ENCODE results near the gene SNX15.
A peak's percentile ranks its signal among the peaks of the same experiment; 100 is the strongest.

SNX15 gene

GRCh38 chr11:65040520-65040846 lies 13.2 kb downstream of the SNX15 start:
- Histone ChIP-seq H3K27ac (ENCODE audit: low read depth, low read length) (peak overlapping the region; percentile 97), H3K36me3 (ENCODE audit: control insufficient read depth, insufficient read depth, low read length) (peaks cover 32% of the 10 kb centered on the region), H3K9ac (ENCODE audit: low read depth, low read length) (peak overlapping the region; percentile 85; the same call in 1 of the 2 replicates), H3K9me3 (ENCODE audit: control insufficient read depth, insufficient read depth, low read length) (no peaks in the 10 kb centered on the region), H3K4me1 (ENCODE audit: control insufficient read depth, insufficient read depth, low read length) (no peaks in the 10 kb centered on the region), H3K27me3 (ENCODE audit: control insufficient read depth, insufficient read depth, low read length) (no peaks in the 10 kb centered on the region), H3K4me3 (ENCODE audit: low read depth, low read length) (peak overlapping the region; percentile 95)

GRCh38 chr11:65040847-65041622 lies 13.8 kb downstream of the SNX15 start, which contains the start of gene SAC3D1:
SAC3D1 (plus strand) TSS chr11:65041210; CDS start chr11:65041293, 83 bp downstream.
- peak within 1 kb of the TSS; percentile 97 for H3K27ac ChIP-seq (ENCODE audit: low read depth, low read length)
- peak within 1 kb of the TSS; percentile 95 for H3K4me3 ChIP-seq (ENCODE audit: low read depth, low read length)
- H3K4me1 ChIP-seq (ENCODE audit: control insufficient read depth, insufficient read depth, low read length): no peaks in the 10 kb centered on the region
- peak within 1 kb of the TSS; percentile 85 for H3K9ac ChIP-seq (ENCODE audit: low read depth, low read length)
- no peaks in the 10 kb centered on the region for H3K9me3 ChIP-seq (ENCODE audit: control insufficient read depth, insufficient read depth, low read length)
- no peaks in the 10 kb centered on the region for H3K27me3 ChIP-seq (ENCODE audit: control insufficient read depth, insufficient read depth, low read length)
- peaks cover 38% of the 10 kb centered on the region for H3K36me3 ChIP-seq (ENCODE audit: control insufficient read depth, insufficient read depth, low read length)

GRCh38 chr11:65042891-65043290 lies 15.7 kb downstream of the SNX15 start:
- Histone ChIP-seq H3K4me3 (ENCODE audit: low read depth, low read length) (no peak overlapping the region), H3K9ac (ENCODE audit: low read depth, low read length) (no peak overlapping the region), H3K36me3 (ENCODE audit: control insufficient read depth, insufficient read depth, low read length) (peaks cover 34% of the 10 kb centered on the region), H3K4me1 (ENCODE audit: control insufficient read depth, insufficient read depth, low read length) (no peaks in the 10 kb centered on the region; the same call in 1 of the 2 replicates), H3K27me3 (ENCODE audit: control insufficient read depth, insufficient read depth, low read length) (no peaks in the 10 kb centered on the region), H3K27ac (ENCODE audit: low read depth, low read length) (no peak overlapping the region), H3K9me3 (ENCODE audit: control insufficient read depth, insufficient read depth, low read length) (no peaks in the 10 kb centered on the region)

DNA sequence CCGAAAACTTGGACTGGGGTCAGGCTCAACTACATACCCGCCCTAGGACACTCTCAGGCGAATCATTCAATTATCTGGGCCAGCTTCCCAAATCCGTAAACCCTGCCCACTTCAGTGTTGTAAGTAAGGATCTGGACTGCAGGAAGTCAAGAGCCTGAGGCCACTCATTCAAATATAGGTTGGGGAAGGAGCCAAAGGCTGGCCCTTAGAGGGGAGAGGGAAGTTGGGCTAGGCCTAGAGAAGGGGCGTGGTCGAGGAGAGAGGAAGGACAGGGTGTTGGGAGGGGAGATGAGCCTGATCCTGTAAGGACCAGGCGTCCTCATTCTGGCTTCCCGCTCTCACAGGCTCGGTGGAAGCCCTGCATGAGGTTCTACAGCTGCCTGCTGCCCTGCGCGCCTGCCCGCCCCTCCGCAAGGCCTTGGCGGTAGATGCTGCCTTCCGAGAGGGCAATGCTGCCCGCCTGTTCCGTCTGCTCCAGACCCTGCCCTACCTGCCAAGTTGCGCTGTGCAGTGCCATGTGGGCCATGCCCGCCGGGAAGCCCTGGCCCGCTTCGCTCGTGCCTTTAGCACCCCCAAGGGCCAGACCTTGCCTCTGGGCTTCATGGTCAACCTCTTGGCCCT lies 16.8 kb downstream of the SNX15 start:
- Histone ChIP-seq H3K4me3 (ENCODE audit: low read depth, low read length) (no peak overlapping the region), H3K27me3 (ENCODE audit: control insufficient read depth, insufficient read depth, low read length) (no peaks in the 10 kb centered on the region), H3K4me1 (ENCODE audit: control insufficient read depth, insufficient read depth, low read length) (no peaks in the 10 kb centered on the region; the same call in 1 of the 2 replicates), H3K36me3 (ENCODE audit: control insufficient read depth, insufficient read depth, low read length) (peaks cover 25% of the 10 kb centered on the region), H3K9me3 (ENCODE audit: control insufficient read depth, insufficient read depth, low read length) (no peaks in the 10 kb centered on the region), H3K27ac (ENCODE audit: low read depth, low read length) (no peak overlapping the region), H3K9ac (ENCODE audit: low read depth, low read length) (no peak overlapping the region)

DNA sequence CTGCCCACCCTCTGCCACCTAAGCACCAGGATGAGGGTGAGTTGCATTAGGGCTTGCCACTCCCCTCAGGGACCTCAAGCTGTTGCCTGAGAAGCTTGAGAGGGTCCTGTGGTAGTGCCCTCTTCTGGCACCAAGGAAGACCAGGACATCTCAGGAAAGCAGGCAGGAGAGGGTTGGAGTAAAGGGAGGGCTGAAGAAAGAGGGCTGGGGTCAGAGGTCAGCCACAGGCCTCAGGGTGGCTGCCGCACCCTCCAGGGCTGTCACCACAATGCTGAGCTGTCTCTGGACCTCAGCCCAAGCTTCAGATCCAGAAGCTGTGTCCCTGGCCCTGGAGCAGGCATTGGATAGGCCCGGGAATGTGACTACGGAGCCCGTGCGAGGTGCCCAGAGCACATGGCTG lies 17.8 kb downstream of the SNX15 start:
- Histone ChIP-seq H3K27ac (ENCODE audit: low read depth, low read length) (no peak overlapping the region), H3K36me3 (ENCODE audit: control insufficient read depth, insufficient read depth, low read length) (peaks cover 25% of the 10 kb centered on the region), H3K4me1 (ENCODE audit: control insufficient read depth, insufficient read depth, low read length) (no peaks in the 10 kb centered on the region; the same call in 1 of the 2 replicates), H3K9ac (ENCODE audit: low read depth, low read length) (no peak overlapping the region), H3K27me3 (ENCODE audit: control insufficient read depth, insufficient read depth, low read length) (no peaks in the 10 kb centered on the region), H3K9me3 (ENCODE audit: control insufficient read depth, insufficient read depth, low read length) (no peaks in the 10 kb centered on the region), H3K4me3 (ENCODE audit: low read depth, low read length) (no peak overlapping the region)

DNA sequence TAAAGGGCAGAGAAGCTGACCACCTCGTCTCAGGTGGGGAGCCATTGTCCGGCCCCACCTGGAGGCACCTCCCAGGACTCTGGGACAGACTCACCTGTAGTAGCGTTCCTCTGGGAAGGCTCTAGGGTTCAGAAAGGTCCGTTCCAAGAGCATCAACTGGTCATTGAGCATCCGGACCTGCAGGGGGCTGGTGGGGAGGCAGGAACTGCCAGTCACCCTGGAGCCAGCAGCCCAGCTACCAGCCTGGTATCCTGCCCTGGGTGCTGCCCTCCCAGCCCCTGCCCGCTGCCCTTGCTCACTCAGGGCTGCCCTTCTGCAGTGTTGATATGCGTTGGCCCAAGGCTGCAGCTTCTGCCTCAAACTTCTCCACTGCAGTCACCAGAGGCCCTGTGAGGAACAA lies 18.5 kb downstream of the SNX15 start:
- no peak overlapping the region for H3K27ac ChIP-seq (ENCODE audit: low read depth, low read length)
- no peak overlapping the region for H3K9ac ChIP-seq (ENCODE audit: low read depth, low read length)

DNA sequence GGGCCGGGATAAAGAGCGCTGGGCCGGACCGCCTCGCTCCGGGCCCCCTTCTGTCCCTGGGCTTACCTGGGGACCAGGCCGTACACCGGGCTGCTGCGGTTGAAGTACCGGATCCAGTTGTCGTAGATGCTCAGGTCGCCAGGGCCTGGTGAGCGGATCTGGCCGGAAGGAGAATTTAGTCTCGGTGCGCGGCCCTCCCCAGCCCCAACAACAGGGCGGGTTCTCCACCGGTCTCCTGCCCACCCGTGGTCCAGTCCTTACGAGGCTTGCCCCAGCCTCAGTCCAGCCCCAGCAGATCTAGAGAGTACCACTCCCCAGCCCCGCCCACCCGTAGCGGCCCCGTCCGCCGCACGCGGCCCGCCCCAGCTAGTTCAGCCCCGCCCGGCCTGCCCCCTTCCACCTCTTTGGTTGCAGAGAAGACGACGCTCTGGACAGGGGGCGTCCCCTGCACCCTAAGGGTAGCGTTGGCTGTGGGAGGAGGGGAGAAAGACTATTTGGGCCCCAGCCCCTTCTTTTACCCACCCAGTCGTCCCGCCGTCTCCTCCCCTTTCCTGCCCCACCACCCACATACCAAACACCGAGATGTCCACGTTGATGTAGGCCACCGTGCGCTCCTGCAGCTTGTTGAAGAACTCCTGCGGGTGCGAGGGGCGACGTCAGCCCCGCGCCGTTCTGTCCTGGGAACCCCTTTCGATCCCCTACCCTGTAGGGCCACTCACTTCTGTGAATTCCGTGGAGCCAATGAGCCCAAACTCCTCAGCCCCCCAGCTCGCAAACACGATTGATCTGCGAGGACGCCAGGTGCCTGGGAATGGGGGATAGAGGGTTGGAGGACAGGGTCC lies 20.6 kb downstream of the SNX15 start:
- Histone ChIP-seq H3K36me3 (ENCODE audit: control insufficient read depth, insufficient read depth, low read length) (peaks cover 25% of the 10 kb centered on the region), H3K27ac (ENCODE audit: low read depth, low read length) (no peak overlapping the region), H3K9me3 (ENCODE audit: control insufficient read depth, insufficient read depth, low read length) (no peaks in the 10 kb centered on the region), H3K4me3 (ENCODE audit: low read depth, low read length) (no peak overlapping the region), H3K4me1 (ENCODE audit: control insufficient read depth, insufficient read depth, low read length) (no peaks in the 10 kb centered on the region; the same call in 1 of the 2 replicates), H3K9ac (ENCODE audit: low read depth, low read length) (no peak overlapping the region), H3K27me3 (ENCODE audit: control insufficient read depth, insufficient read depth, low read length) (no peaks in the 10 kb centered on the region)

More for the DNA sequence above, 18.5 kb downstream of the SNX15 start:
- Histone ChIP-seq H3K36me3 (ENCODE audit: control insufficient read depth, insufficient read depth, low read length) (peaks cover 25% of the 10 kb centered on the region), H3K9me3 (ENCODE audit: control insufficient read depth, insufficient read depth, low read length) (no peaks in the 10 kb centered on the region), H3K4me1 (ENCODE audit: control insufficient read depth, insufficient read depth, low read length) (no peaks in the 10 kb centered on the region; the same call in 1 of the 2 replicates), H3K4me3 (ENCODE audit: low read depth, low read length) (no peak overlapping the region), H3K27me3 (ENCODE audit: control insufficient read depth, insufficient read depth, low read length) (no peaks in the 10 kb centered on the region)

DNA sequence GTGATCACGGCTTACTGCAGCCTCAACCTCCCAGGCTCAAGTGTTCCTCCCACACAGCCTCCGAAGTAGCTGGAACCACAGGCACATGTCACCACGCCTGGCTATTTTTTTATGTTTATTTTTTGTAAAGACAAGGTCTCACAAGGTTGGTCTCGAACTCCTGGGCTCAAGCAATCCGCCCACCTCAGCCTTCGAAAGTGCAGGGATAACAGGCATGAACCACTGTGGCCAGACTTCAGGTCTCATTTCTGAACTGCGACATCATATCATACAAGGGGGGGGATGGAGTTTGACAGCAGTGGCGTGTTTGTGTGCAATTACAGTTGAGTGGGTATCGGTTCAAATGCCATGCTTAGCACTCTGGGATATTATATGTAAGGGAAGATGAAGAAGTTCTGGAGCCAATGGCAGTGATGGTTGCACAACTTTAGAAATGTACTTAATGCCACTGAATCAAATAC lies 24.2 kb downstream of the SNX15 start:
- H3K27me3 ChIP-seq (ENCODE audit: control insufficient read depth, insufficient read depth, low read length): no peaks in the 10 kb centered on the region
- no peaks in the 10 kb centered on the region; the same call in 1 of the 2 replicates for H3K4me1 ChIP-seq (ENCODE audit: control insufficient read depth, insufficient read depth, low read length)
- H3K4me3 ChIP-seq (ENCODE audit: low read depth, low read length): no peak overlapping the region
- H3K9me3 ChIP-seq (ENCODE audit: control insufficient read depth, insufficient read depth, low read length): no peaks in the 10 kb centered on the region
- H3K36me3 ChIP-seq (ENCODE audit: control insufficient read depth, insufficient read depth, low read length): no peaks in the 10 kb centered on the region
- no peak overlapping the region for H3K27ac ChIP-seq (ENCODE audit: low read depth, low read length)
- no peak overlapping the region for H3K9ac ChIP-seq (ENCODE audit: low read depth, low read length)

DNA sequence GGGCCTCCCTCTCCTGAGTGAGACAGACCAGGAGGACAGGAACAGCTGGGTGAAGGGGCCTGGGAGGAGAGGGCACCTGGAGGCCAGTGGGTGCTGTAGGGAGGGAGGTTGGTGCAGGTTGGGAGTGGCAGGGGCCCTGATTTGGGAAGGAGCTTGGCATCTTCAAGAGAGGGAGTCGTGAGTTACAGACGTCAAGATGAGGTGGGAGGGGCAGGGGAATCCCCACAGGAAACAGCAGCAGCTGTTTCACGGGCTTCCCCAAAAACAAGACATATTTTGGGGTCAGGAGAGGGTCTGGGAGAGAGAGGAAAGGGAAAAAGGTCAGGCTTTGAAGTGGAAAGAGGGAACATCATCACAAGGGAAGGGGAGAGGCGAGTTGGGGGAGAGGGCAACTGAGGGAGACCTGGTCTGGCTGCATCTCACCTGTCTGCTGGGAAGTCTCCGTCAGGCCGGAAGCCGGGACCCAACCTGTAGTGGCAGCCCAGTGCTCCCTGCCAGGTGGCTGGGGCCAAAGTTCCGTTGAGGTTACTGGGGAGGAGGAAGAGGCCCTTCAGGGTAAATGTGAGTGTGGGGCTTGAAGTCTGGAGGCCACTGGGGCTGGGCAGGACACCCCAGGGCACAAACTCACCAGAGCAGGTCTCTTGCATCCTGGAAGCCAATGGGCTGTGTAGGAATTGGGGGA lies 26.7 kb downstream of the SNX15 start:
- Histone ChIP-seq H3K36me3 (ENCODE audit: control insufficient read depth, insufficient read depth, low read length) (no peaks in the 10 kb centered on the region), H3K4me1 (ENCODE audit: control insufficient read depth, insufficient read depth, low read length) (no peaks in the 10 kb centered on the region), H3K9ac (ENCODE audit: low read depth, low read length) (no peak overlapping the region), H3K27ac (ENCODE audit: low read depth, low read length) (no peak overlapping the region), H3K9me3 (ENCODE audit: control insufficient read depth, insufficient read depth, low read length) (no peaks in the 10 kb centered on the region), H3K27me3 (ENCODE audit: control insufficient read depth, insufficient read depth, low read length) (no peaks in the 10 kb centered on the region), H3K4me3 (ENCODE audit: low read depth, low read length) (no peak overlapping the region)

DNA sequence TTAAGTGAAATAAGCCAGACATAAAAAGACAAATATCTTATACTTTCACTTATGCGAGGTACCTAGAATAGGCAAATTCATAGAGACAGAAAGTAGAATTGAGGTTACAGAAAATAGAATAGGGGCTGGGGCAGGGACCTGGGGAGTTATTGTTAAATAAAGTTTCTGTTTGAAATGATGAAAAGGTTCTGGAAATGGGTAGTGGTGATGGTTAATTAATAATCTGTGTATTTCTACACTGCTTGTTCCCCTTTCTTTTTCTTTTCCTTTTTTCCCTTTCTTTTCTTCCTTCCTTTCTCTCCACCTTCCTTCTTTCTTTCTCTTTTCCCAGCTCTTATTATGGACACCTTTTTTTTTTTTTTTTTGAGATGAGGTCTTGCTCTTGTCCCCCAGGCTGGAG lies 28.3 kb downstream of the SNX15 start:
- Histone ChIP-seq H3K9me3 (ENCODE audit: control insufficient read depth, insufficient read depth, low read length) (no peaks in the 10 kb centered on the region), H3K4me1 (ENCODE audit: control insufficient read depth, insufficient read depth, low read length) (no peaks in the 10 kb centered on the region), H3K36me3 (ENCODE audit: control insufficient read depth, insufficient read depth, low read length) (no peaks in the 10 kb centered on the region), H3K9ac (ENCODE audit: low read depth, low read length) (no peak overlapping the region), H3K27me3 (ENCODE audit: control insufficient read depth, insufficient read depth, low read length) (no peaks in the 10 kb centered on the region), H3K27ac (ENCODE audit: low read depth, low read length) (no peak overlapping the region), H3K4me3 (ENCODE audit: low read depth, low read length) (no peak overlapping the region)
